ENCODE results near the gene RAB11B. TPM values are rescaled to one million over a fixed set of nuclear protein-coding genes. Genes with fewer than 3 reads are reported as not detected.
"Not testable (repeated sequence)": the region's sequence is repeated elsewhere in the genome, so short reads cannot be mapped to it uniquely, and the experiment has no call there.

Gene RAB11B
- total RNA-seq, 1 experiment from 2014 or later: 29.7 TPM

GRCh38 chr19:8403820-8404109 lies 13.6 kb downstream of the RAB11B start:
- no peaks in the 10 kb centered on the region for H3K9me2 ChIP-seq (replicated peaks; ENCODE audit: low read length)
- no peaks in the 10 kb centered on the region for H3K9me3 ChIP-seq (ENCODE audit: low read length)
- H2AFZ ChIP-seq (ENCODE audit: low read length): no peak overlapping the region
- no peaks in the 10 kb centered on the region for H3K27me3 ChIP-seq (ENCODE audit: low read length)
- intact Hi-C loops (cut with micrococcal nuclease): no loop called here
- H3K9ac ChIP-seq (ENCODE audit: low read length): no peak overlapping the region
- CTCF ChIA-PET: no interaction called here
- H3K4me1 ChIP-seq (ENCODE audit: insufficient read depth, low read length): no peaks in the 10 kb centered on the region
- no peak overlapping the region for H3K4me2 ChIP-seq (ENCODE audit: low read length)
- DNase-seq (no peak), ATAC-seq (no peak)
- H3K79me2 ChIP-seq (ENCODE audit: low read length): no peaks in the 10 kb centered on the region
- no peak overlapping the region for H3K4me3 ChIP-seq (ENCODE audit: low read length)
- H3K36me3 ChIP-seq (ENCODE audit: low read depth, low read length): peaks cover 19% of the 10 kb centered on the region
- TF ChIP-seq EZH2phosphoT487 (IDR thresholded peaks at IDR 0.05; ENCODE audit: borderline replicate concordance, low read length) (no peak), EZH2 (IDR thresholded peaks at IDR 0.05; ENCODE audit: low read length, unreplicated experiment) (no peak), CTCF (conservative IDR thresholded peaks at IDR 0.05; ENCODE audit: low read depth, low read length) (no peak)
- BruUV-seq (replicated peaks): TSS peak; percentile 47
- H4K20me1 ChIP-seq (ENCODE audit: low read length): no peaks in the 10 kb centered on the region
- POLR2A ChIA-PET (ENCODE audit: unreplicated experiment): no interaction called here
- no peaks in the 10 kb centered on the region for H3F3A ChIP-seq (ENCODE audit: low read length, unreplicated experiment)
- H3K27ac ChIP-seq (ENCODE audit: low read length): no peak overlapping the region

- Histone ChIP-seq H3K4me1 (ENCODE audit: insufficient read depth, low read length) (no peaks in the 10 kb centered on the region), H3K4me2 (ENCODE audit: low read length) (no peak overlapping the region), H3K27me3 (ENCODE audit: low read length) (no peaks in the 10 kb centered on the region), H2AFZ (ENCODE audit: low read length) (no peak overlapping the region), H3K27ac (ENCODE audit: low read length) (no peak overlapping the region), H3K79me2 (ENCODE audit: low read length) (no peaks in the 10 kb centered on the region), H4K20me1 (ENCODE audit: low read length) (no peaks in the 10 kb centered on the region), H3K9me3 (ENCODE audit: low read length) (no peaks in the 10 kb centered on the region), H3K9me2 (replicated peaks; ENCODE audit: low read length) (no peaks in the 10 kb centered on the region), H3K4me3 (ENCODE audit: low read length) (no peak overlapping the region), H3F3A (ENCODE audit: low read length, unreplicated experiment) (no peaks in the 10 kb centered on the region), H3K9ac (ENCODE audit: low read length) (no peak overlapping the region), H3K36me3 (ENCODE audit: low read depth, low read length) (peaks cover 16% of the 10 kb centered on the region)
- intact Hi-C loops (cut with micrococcal nuclease): no loop called here
- ChIA-PET CTCF (interaction anchor here (0.5 kb wide), 1 partner anchor 203 kb away, joined by 6 read pairs; no protein-coding TSS in a partner anchor), POLR2A (ENCODE audit: unreplicated experiment) (no interaction called here)
- DNase-seq (no peak), ATAC-seq (no peak)
- no TSS peak for BruUV-seq (replicated peaks)
- TF ChIP-seq CTCF (conservative IDR thresholded peaks at IDR 0.05; ENCODE audit: low read depth, low read length) (no peak), EZH2 (IDR thresholded peaks at IDR 0.05; ENCODE audit: low read length, unreplicated experiment) (no peak), EZH2phosphoT487 (IDR thresholded peaks at IDR 0.05; ENCODE audit: borderline replicate concordance, low read length) (no peak)
These were observed 14.4 kb downstream of the RAB11B start for GRCh38 chr19:8404391-8405151.

GRCh38 chr19:8410718-8411117 lies 20.6 kb downstream of the RAB11B start:
- POLR2A ChIA-PET (ENCODE audit: unreplicated experiment); H3K4me2 ChIP-seq (ENCODE audit: low read length); H3K4me3 ChIP-seq (ENCODE audit: low read length); H2AFZ ChIP-seq (ENCODE audit: low read length); DNase-seq; H3K79me2 ChIP-seq (ENCODE audit: low read length); H3F3A ChIP-seq (ENCODE audit: low read length, unreplicated experiment); BruUV-seq (replicated peaks); H3K36me3 ChIP-seq (ENCODE audit: low read depth, low read length); H3K27ac ChIP-seq (ENCODE audit: low read length); ATAC-seq; H3K27me3 ChIP-seq (ENCODE audit: low read length); H4K20me1 ChIP-seq (ENCODE audit: low read length); H3K9me3 ChIP-seq (ENCODE audit: low read length); H3K9ac ChIP-seq (ENCODE audit: low read length); H3K4me1 ChIP-seq (ENCODE audit: insufficient read depth, low read length); H3K9me2 ChIP-seq (replicated peaks; ENCODE audit: low read length): not testable (repeated sequence)
- intact Hi-C loops (cut with micrococcal nuclease): loop anchor here (5.0 kb wide), 2 partner anchors 47 to 172 kb away; no protein-coding TSS in a partner anchor
- CTCF ChIA-PET: interaction anchor here (1.3 kb wide), 1 partner anchor 57 kb away, joined by 8 read pairs; no protein-coding TSS in a partner anchor

Measured in PC-3 (cell line).